MCF 10A (cell line): ENCODE results near the gene APCDD1L. TPM values are rescaled to one million over a fixed set of nuclear protein-coding genes. Genes with fewer than 3 reads are reported as not detected.

Source experiments
- BruUV-seq: library from RNA; stranded (reverse); fragments of 400-500 nt; replicated peaks from 2 replicates; lab custom pipeline; 2021; lab: Mats Ljungman, UMichigan
- CTCF ChIA-PET: fragments of 300-600 bp; sonication (Branson Sonifier 250); formaldehyde crosslinking; extraction: SDS; loops from one replicate; lab custom pipeline; 2021; ENCODE audit warnings: antibody characterized with exemption, inconsistent platforms; lab: Yijun Ruan, JAX
- POLR2A ChIA-PET: fragments of 300-600, 350-650 bp; sonication (Branson Sonifier 250); formaldehyde crosslinking; extraction: SDS; loops from one replicate; lab custom pipeline; 2020; ENCODE audit warnings: antibody characterized with exemption, inconsistent platforms; lab: Yijun Ruan, JAX
- DNase-seq: peaks from one replicate; pipeline ENCODE4 v3.0.0-alpha.2; 2018; ENCODE audit not compliant: unreplicated experiment
- H3K27ac Mint-ChIP-seq: one replicate; pipeline ENCODE4 v1.8.0; 2022; ENCODE audit warnings: mild to moderate bottlenecking, low read depth, mixed read lengths; ENCODE audit not compliant: unreplicated experiment
- H3K27me3 Mint-ChIP-seq: one replicate; pipeline ENCODE4 v1.8.0; 2022; ENCODE audit warnings: mixed read lengths; ENCODE audit not compliant: insufficient read depth, unreplicated experiment
- H3K36me3 Mint-ChIP-seq: one replicate; pipeline ENCODE4 v1.8.0; 2022; ENCODE audit warnings: mild to moderate bottlenecking, moderate library complexity, mixed read lengths; ENCODE audit not compliant: insufficient read depth, unreplicated experiment
- H3K4me1 Mint-ChIP-seq: one replicate; pipeline ENCODE4 v1.8.0; 2022; ENCODE audit warnings: mixed read lengths; ENCODE audit not compliant: insufficient read depth, unreplicated experiment
- H3K4me3 Mint-ChIP-seq: one replicate; pipeline ENCODE4 v1.8.0; 2022; ENCODE audit warnings: mild to moderate bottlenecking, moderate library complexity, mixed read lengths; ENCODE audit not compliant: unreplicated experiment
- H3K9me3 Mint-ChIP-seq: one replicate; pipeline ENCODE4 v1.8.0; 2022; ENCODE audit warnings: mixed read lengths; ENCODE audit not compliant: unreplicated experiment
- intact Hi-C: fragments of 100-400 bp; cut with micrococcal nuclease; formaldehyde crosslinking; loops from 2 replicates; pipeline ENCODE4 v1.14.1; 2022
- total RNA-seq: library from RNA; stranded (reverse); gene quantifications from 2 replicates; pipeline ENCODE4 v1.2.3, GENCODE V29; 2022
- TF ChIP-seq, protein P1 (sequence below): fragments of 200-600 bp; IDR thresholded peaks from one replicate; pipeline ENCODE4 v1.8.0; 2022; ENCODE audit warnings: antibody characterized with exemption, mild to moderate bottlenecking; ENCODE audit not compliant: unreplicated experiment

APCDD1L gene
- total RNA-seq, 1 experiment from 2014 or later: 0.86 TPM

DNA sequence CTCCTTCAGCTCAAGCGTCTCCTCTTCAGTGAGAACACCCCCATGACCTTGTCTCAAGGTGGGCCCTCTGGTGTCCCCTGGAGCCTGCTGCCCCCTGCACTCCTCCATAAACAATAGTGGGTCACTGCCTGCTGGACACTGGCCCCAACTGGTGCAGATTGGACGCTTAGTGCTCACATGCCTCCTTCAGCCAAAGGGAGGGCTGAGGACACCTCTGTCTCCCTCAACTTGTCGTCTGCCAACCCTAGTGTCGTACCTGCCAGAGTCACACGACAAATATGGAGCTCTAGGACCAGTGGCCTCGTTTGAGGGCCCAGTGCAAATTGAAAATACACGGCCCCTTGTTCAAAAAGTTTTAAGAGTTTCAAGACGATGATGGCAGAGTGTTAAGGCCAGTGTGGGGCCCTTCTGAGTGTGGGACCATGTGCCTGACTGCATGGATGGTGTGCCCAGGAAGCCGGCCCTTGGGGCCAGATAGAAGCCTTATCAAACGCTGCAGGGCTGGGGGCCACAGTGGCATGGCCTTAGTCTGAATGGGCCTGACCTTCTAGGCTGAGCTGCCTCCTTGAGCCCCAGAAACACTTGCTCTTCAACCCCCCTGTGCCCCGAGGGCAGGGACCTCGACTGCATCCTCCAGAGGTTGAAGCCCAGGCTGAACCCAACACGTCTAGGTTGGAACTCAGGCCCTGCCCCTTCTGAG, 20.1 kb downstream of the APCDD1L start:
- CTCF ChIA-PET: interaction anchor here (0.7 kb wide), 1 partner anchor 12 kb away, joined by 3 read pairs; no protein-coding TSS in a partner anchor
- BruUV-seq: no TSS peak
- DNase-seq: no peak

DNA sequence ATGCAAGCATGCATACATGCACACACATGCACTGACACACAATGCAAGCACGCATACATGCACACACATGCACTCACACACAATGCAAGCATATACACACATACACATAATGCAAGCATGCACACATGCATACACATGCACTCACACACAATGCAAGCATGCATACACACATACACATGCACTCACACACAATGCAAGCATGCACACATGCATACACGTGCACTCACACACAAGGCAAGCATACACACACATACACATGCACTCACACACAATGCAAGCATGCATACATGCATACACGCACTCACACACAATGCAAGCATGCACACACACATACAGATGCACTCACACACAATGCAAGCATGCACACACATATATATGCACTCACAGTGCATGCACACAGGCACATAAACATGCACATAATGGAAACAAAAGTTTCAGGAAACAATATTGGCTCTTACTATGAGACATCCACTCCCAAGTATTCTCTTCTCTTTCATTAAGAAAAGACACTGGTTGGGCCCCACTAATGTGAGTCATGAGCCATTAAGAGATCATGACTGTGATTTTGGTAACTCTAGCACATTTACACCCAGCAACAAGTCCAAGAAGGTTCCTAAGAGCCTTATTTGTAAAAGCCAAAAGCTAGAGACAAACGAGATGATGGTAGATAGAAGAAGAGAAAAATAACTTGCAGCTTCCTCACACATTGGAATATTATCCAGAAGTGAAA, 22.2 kb downstream of the APCDD1L start:
- no TSS peak for BruUV-seq
- CTCF ChIA-PET: no interaction called here
- Mint-ChIP-seq H3K4me1 (no peaks in the 10 kb centered on the region), H3K27me3 (peaks cover 27% of the 10 kb centered on the region), H3K27ac (no peak overlapping the region), H3K9me3 (peaks cover 8% of the 10 kb centered on the region), H3K36me3 (no peaks in the 10 kb centered on the region), H3K4me3 (no peak overlapping the region)
- intact Hi-C loops: no loop called here
- POLR2A ChIA-PET: no interaction called here
- DNase-seq: no peak
- TF ChIP-seq, protein P1, sequence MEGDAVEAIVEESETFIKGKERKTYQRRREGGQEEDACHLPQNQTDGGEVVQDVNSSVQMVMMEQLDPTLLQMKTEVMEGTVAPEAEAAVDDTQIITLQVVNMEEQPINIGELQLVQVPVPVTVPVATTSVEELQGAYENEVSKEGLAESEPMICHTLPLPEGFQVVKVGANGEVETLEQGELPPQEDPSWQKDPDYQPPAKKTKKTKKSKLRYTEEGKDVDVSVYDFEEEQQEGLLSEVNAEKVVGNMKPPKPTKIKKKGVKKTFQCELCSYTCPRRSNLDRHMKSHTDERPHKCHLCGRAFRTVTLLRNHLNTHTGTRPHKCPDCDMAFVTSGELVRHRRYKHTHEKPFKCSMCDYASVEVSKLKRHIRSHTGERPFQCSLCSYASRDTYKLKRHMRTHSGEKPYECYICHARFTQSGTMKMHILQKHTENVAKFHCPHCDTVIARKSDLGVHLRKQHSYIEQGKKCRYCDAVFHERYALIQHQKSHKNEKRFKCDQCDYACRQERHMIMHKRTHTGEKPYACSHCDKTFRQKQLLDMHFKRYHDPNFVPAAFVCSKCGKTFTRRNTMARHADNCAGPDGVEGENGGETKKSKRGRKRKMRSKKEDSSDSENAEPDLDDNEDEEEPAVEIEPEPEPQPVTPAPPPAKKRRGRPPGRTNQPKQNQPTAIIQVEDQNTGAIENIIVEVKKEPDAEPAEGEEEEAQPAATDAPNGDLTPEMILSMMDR: no peak

More for the DNA sequence above, 20.1 kb downstream of the APCDD1L start:
- intact Hi-C loops: no loop called here
- peaks cover 43% of the 10 kb centered on the region for H3K27me3 Mint-ChIP-seq
- no peaks in the 10 kb centered on the region for H3K4me1 Mint-ChIP-seq
- no peak overlapping the region for H3K4me3 Mint-ChIP-seq
- no peaks in the 10 kb centered on the region for H3K36me3 Mint-ChIP-seq
- TF ChIP-seq, protein P1: no peak
- H3K27ac Mint-ChIP-seq: no peak overlapping the region
- H3K9me3 Mint-ChIP-seq: peaks cover 8% of the 10 kb centered on the region
- POLR2A ChIA-PET: interaction anchor here (0.5 kb wide), 1 partner anchor 46 kb away, joined by 3 read pairs; no protein-coding TSS in a partner anchor

DNA sequence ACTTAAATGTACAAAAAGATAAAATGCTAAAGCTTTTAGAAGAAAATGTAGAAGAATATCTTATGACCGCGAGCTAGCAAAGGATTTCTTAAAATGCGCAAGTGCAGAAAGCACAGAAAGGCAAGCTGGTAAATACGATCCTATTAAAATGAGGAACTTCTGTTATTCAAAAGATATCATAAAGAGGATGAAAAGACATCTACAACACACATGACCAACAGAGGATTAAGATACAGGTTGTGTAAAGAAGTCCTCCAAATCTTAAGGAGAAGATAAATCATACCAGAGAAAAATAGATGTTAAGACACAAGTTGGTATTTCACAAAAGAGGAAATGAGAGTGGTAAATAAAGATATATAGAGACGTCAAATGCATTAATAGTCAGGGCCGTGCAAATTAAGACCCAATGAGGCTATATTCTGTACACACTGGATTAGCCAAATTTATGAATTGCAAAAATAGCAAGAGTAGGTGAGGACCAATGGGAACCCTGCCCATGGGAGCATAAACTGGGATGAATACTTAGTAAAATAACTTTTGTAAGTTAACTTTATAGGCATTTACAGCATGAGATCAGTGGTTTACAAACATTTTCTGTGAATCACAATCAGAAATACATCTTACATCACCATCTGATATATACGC, 23.0 kb downstream of the APCDD1L start:
- POLR2A ChIA-PET: interaction anchor here (0.5 kb wide), 1 partner anchor 924 kb away, joined by 4 read pairs; no protein-coding TSS in a partner anchor
- Mint-ChIP-seq H3K9me3 (peaks cover 8% of the 10 kb centered on the region), H3K27me3 (peaks cover 27% of the 10 kb centered on the region), H3K36me3 (no peaks in the 10 kb centered on the region), H3K4me1 (no peaks in the 10 kb centered on the region), H3K27ac (no peak overlapping the region), H3K4me3 (no peak overlapping the region)
- no peak for DNase-seq
- intact Hi-C loops: no loop called here
- TF ChIP-seq, protein P1: no peak
- BruUV-seq: no TSS peak
- CTCF ChIA-PET: interaction anchor here (0.5 kb wide), 1 partner anchor 946 kb away, joined by 3 read pairs; no protein-coding TSS in a partner anchor
